DMS79 (cell line): ENCODE measurements around the gene LPAR1.

ENCODE experiments used
- DNase-seq: peaks from one replicate; lab custom pipeline; 2025; lab: John Stamatoyannopoulos, UW

LPAR1 gene

DNA sequence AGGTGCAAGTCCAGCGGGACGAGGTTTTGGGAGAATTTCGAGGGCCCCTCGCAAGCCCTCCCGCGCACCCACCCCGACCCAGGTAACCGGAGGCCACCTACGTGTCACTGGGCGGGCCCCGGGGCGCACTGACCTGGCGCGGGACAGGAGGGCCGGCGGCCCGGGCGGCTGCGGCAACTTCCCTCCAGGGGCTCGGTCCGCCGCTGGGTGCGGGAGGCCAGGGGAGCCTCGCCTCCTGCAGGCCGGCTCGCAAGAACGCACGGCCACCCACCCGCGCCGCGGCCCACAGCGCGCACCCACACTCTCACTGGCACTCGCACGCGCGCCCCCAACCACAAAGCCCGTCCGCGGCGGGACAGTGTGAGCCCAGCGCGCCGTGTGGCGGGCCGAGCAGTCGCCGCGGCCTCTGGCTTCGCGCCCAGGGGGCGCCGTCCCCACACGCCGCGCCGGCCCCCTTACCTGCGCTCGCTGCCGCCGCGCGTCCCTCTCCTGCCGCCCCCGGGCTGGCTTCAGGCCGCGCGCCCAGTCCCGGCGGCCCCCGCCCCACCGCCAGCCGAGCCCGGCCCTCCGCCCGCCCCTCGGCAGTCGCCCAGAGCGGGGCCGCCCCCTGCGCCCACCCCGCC lies 451 bp downstream of the LPAR1 start:
- DNase-seq: no peak

GRCh38 chr9:111037356-111037707 lies 938 bp downstream of the LPAR1 start:
- DNase-seq: no peak

- no peak for DNase-seq
Observed at GRCh38 chr9:111036946-111037345, 1.3 kb downstream of the LPAR1 start.

DNA sequence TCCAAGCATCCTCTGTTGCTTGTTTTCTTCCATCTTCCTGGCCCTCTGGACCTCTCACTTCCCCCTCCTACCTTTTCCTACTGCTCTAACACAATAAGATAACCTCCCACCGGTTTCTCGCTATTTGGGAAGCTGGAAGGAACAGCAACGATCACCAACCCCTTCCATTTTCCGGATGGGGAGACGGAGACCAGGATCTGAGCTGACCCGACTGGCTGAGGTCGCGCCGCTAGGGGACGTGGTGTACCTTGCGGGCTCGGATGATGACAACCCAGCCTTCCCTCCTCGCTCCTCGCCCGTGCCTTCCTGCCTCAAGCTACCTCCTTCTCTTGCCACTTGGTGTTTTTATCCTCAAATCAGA lies 1.9 kb downstream of the LPAR1 start:
- DNase-seq: peak; percentile 27

GRCh38 chr9:111035543-111036428 lies 2.5 kb downstream of the LPAR1 start:
- DNase-seq: peak; percentile 10

DNA sequence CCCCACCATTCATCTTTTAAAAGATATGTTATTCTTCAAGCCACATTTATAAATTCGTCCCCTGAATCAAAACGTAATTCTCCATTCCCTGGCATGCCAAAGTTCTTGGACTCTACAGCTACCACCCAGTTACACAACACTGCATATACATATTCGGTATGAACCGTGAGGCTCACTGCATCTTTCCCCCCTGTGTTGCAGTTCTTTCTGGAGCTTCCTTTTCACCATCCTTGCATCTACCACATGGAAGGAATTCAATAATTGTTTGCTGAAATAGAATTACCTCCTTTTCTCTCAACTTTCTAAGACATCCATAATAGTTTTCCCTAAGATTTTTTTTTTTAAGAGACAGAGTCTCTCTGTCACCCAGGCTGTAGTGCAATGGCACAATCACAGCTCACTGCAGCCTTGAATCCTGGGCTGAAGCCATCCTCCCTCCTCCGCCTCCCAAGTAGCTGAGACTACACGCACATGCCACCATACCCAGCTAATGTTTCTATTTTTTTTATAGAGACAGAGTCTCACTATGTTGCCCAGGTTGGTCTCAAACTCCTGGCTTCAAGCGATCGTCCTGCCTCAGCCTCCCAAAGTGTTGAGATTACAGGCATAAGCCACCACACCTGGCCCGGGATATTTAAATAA lies 3.3 kb downstream of the LPAR1 start:
- no peak for DNase-seq

- no peak for DNase-seq
Observed at GRCh38 chr9:111034170-111034897, 3.9 kb downstream of the LPAR1 start.

DNA sequence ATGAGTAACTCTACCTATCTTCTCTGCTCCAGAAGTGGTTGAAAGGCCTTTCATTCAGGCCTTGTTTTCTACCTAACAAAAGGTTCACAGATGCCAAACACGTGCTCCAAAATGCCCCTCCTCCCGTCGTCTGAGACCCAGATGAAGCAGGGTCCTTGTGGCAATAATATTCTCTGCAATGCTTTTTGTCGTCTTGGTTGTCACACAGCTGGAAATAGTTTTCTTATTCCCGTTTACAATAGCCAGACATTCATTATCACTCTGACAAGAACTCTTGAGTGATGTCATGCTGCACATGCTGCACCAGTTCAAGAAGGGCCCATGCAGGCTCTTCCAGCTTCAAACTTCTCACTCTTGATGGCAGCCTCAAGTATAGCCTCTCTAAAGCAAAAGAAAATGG lies 7.8 kb downstream of the LPAR1 start:
- DNase-seq: no peak

- DNase-seq: no peak
Observed at GRCh38 chr9:111029260-111029659, 9.0 kb downstream of the LPAR1 start.

GRCh38 chr9:111027798-111028197 lies 10.5 kb downstream of the LPAR1 start:
- no peak for DNase-seq

DNA sequence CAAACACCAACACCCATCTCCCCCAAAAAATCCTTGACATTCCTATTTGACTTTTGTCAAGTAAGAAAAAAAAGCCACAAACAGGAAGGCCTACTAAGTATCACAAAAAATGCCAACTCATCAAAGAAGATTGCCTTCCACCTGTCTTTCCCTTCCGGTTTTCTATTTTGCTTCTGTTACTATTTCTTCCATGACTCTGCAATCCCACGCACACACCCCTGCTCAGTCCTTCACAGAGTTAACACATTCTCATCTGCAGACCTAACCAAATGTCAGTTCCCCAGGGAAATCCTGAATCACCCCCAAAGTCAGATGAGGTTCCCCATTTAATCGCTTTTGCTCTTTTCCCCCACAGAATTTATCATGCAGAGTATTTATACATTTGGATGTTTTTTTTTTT lies 15.1 kb downstream of the LPAR1 start:
- no peak for DNase-seq

- no peak for DNase-seq
Observed at GRCh38 chr9:111020594-111020993, 17.7 kb downstream of the LPAR1 start.

DNA sequence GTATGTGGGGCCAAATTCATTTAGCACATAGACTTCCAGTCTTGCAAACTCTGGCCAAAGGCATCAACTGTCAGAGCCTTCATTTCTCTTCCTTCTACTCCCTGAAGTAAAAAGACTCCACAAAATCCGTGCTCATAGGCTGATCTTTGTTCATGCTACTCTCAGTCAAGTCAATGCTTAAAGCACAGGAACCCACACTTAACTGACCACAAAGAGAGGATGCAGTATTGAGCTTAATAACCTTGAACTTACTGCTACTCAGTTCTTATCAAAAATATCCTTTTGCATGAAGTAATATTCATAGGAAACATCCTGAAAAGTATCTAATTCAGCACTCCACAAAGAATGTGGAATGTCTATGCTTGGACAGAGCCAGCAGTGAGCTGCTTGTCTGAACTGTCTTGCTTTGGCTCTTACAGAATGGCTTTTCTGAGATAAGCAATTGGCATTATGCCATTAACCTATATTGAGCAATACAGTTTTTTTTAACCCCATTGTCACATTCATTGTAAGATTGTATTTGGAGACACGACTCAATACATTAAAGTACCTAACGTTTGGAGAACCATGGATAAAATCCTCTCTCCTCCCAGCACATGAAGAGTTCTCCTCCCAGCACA lies 21.7 kb downstream of the LPAR1 start:
- peak; percentile 10 for DNase-seq

- no peak for DNase-seq
Observed at GRCh38 chr9:111016016-111016415, 22.3 kb downstream of the LPAR1 start.

- peak; percentile 75 for DNase-seq
Observed at GRCh38 chr9:111013707-111014106, 24.6 kb downstream of the LPAR1 start.

- DNase-seq: peak; percentile 94
Observed at GRCh38 chr9:111013250-111013649, 25.0 kb downstream of the LPAR1 start.

GRCh38 chr9:111008158-111009075 lies 29.9 kb downstream of the LPAR1 start:
- no peak for DNase-seq

- no peak for DNase-seq
Observed at GRCh38 chr9:111005746-111006470, 32.4 kb downstream of the LPAR1 start.

DNA sequence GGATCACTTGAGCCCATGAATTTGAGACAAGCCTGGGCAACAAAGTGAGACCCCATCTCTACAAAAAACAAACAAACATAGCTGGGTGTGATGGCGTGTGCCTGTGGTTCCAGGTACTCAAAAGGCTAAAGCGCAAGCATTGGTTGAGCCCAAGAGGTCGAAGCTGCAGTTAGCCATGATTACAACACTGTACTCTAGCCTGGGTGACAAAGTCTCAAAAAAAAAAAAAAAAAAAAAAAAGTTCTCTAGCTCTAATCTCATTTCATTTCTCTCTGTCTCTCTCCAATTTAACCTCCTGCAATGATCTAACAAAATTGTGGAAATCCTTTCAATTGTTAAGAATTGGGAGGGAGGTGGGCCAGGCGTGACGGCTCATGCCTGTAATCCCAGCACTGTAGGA lies 33.3 kb downstream of the LPAR1 start:
- DNase-seq: no peak

- DNase-seq: no peak
Observed at GRCh38 chr9:111003182-111003581, 35.1 kb downstream of the LPAR1 start.
